ENCODE measurements around the gene MAST4. TPM values are rescaled to one million over a fixed set of nuclear protein-coding genes. Genes with fewer than 3 reads are reported as not detected.
"Not testable (repeated sequence)": the region's sequence is repeated elsewhere in the genome, so short reads cannot be mapped to it uniquely, and the experiment has no call there.

MAST4 gene
- total RNA-seq, 1 donor from 2014 or later: 36.3 TPM

- no peak for DNase-seq (ENCODE audit: low read depth, low spot score)
Observed at GRCh38 chr5:67153292-67153691, 557.1 kb downstream of the MAST4 start.

DNA sequence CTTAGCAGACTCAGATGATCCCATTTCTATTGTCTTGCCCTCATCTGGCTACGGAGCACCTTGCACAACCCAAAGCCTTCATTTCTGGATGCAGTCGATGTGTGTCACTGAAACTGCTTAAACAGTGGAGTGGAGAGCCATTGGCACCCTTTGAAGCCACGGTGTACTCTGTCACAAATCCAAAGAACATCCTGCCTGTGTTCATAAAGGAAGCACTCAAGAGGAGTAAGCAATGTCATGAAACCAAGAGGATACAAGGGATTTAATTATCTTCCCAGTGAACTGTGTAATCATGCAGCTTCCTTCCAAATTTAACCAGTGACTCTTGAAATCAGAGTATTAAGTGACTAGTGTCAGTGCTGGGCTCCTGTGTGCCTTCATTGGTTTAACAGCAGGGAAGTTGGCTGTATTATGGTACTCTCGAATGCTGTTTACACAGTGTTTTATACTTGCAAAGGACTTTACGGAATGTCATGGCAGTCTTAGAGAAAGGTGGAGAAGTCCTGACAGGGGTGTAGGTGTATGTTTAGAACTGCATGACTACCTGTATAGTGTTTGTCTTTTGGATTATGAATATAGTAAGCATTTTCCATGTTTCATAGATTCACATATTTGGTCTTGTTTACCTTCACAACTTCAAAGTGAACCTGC, 558.5 kb downstream of the MAST4 start:
- DNase-seq (ENCODE audit: low read depth, low spot score): no peak

- DNase-seq (ENCODE audit: low read depth, low spot score): no peak
Observed at GRCh38 chr5:67156976-67157583, 560.9 kb downstream of the MAST4 start.

GRCh38 chr5:67160272-67160671, 564.1 kb downstream of the MAST4 start:
- DNase-seq (ENCODE audit: low read depth, low spot score): no peak

DNA sequence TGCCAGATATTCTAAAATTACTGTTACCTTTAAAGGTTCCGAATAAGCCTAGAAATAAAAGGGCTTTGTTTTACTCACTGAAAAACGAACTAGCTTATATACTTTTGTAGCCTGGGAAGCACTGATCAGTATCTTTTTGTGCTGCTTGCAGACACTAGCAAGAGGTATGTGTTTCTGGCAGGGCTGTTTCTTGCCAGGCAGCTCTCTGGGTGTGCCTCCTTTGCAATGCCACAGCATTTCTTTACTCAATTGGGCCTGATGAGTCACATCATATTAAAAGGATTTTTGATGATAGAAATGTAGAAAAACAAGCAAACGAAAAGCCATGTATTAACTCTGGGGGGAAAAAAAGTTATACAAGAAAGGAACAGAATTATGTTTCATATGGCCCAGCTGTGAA, 564.8 kb downstream of the MAST4 start:
- no peak for DNase-seq (ENCODE audit: low read depth, low spot score)

DNA sequence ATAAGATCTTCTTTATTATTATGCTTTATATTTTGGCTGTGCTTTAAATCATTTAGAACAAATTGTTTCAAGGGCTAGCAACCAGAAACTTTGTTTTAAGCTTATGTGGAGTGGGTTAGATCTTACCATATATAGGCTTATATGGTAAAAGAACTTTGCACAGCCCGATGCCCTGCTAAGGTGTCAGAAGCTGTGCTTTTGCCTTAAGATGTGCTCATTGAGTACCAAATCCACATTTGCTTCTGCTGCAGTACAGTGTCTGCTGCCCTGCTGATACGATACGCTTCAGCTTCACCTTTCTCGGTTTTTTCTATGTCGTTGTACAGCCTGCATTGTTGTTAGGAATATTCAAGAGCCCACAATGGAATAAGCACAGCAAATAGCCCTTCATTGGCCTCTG, 565.6 kb downstream of the MAST4 start:
- DNase-seq (ENCODE audit: low read depth, low spot score): no peak

- DNase-seq (ENCODE audit: low read depth, low spot score): no peak
Observed at GRCh38 chr5:67163231-67163756, 567.1 kb downstream of the MAST4 start.

DNA sequence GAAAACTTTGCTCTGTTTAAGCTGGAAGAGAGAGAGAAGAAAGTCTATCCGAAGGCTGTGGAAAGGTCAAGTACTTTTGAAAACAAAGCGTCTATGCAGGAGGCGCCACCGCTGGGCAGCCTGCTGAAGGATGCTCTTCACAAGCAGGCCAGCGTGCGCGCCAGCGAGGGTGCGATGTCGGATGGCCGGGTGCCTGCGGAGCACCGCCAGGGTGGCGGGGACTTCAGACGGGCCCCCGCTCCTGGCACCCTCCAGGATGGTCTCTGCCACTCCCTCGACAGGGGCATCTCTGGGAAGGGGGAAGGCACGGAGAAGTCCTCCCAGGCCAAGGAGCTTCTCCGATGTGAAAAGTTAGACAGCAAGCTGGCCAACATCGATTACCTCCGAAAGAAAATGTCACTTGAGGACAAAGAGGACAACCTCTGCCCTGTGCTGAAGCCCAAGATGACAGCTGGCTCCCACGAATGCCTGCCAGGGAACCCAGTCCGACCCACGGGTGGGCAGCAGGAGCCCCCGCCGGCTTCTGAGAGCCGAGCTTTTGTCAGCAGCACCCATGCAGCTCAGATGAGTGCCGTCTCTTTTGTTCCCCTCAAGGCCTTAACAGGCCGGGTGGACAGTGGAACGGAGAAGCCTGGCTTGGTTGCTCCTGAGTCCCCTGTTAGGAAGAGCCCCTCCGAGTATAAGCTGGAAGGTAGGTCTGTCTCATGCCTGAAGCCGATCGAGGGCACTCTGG, 567.8 kb downstream of the MAST4 start:
- no peak for DNase-seq (ENCODE audit: low read depth, low spot score)

- DNase-seq (ENCODE audit: low read depth, low spot score): no peak
Observed at GRCh38 chr5:67164856-67165525, 568.8 kb downstream of the MAST4 start.

DNA sequence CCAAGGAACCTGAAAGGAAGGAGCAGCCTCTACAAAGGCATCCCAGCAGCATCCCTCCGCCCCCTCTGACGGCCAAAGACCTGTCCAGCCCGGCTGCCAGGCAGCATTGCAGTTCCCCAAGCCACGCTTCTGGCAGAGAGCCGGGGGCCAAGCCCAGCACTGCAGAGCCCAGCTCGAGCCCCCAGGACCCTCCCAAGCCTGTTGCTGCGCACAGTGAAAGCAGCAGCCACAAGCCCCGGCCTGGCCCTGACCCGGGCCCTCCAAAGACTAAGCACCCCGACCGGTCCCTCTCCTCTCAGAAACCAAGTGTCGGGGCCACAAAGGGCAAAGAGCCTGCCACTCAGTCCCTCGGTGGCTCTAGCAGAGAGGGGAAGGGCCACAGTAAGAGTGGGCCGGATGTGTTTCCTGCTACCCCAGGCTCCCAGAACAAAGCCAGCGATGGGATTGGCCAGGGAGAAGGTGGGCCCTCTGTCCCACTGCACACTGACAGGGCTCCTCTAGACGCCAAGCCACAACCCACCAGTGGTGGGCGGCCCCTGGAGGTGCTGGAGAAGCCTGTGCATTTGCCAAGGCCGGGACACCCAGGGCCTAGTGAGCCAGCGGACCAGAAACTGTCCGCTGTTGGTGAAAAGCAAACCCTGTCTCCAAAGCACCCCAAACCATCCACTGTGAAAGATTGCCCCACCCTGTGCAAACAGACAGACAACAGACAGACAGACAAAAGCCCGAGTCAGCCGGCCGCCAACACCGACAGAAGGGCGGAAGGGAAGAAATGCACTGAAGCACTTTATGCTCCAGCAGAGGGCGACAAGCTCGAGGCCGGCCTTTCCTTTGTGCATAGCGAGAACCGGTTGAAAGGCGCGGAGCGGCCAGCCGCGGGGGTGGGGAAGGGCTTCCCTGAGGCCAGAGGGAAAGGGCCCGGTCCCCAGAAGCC, 569.6 kb downstream of the MAST4 start:
- DNase-seq (ENCODE audit: low read depth, low spot score): peak; percentile 35

- no peak for DNase-seq (ENCODE audit: low read depth, low spot score)
Observed at GRCh38 chr5:67166460-67167285, 570.5 kb downstream of the MAST4 start.

DNA sequence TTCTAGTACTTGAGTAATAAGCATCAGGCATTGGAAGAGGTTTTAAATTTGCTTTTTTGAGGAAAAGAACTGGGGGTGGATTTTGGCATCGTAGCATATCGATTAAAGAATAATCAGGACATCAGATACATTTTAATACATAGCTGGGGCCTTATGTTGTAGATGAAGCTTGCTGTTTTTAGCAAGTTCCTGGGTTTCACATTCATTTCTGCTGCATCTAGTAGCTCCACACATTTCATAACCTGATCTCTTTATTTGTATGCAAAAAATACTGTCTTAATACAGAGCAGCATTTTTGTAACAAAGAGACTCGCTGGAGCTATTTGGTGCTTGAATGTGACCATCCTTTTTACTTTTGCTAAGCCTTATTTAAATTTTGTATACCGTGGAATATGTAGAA, 571.9 kb downstream of the MAST4 start:
- DNase-seq (ENCODE audit: low read depth, low spot score): no peak

DNA sequence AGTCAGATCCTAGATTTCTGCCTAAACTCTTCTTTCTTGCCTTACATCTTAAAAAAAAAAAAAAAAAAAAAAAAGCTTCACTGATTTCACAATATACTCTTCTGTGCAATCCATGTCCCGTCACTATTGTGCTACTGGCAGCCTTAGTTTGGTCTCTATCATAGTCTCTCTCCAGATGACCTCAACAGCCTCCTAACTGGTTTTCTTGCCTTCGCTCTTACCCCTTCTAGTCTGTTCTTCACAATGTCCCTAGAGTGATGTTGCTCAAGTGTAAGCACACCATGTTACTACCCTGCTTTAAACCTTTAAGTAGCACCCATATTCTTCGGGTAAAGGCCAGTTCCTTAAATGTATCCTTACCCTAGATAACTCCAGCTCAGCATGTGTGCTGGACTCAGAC, 574.6 kb downstream of the MAST4 start:
- DNase-seq (ENCODE audit: low read depth, low spot score): no peak

DNA sequence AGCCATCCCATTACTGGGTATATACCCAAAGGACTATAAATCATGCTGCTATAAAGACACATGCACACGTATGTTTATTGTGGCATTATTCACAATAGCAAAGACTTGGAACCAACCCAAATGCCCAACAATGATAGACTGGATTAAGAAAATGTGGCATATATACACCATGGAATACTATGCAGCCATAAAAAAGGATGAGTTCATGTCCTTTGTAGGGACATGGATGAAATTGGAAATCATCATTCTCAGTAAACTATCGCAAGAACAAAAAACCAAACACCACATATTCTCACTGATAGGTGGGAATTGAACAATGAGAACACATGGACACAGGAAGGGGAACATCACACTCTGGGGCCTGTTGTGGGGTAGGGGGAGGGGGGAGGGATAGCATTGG, 577.2 kb downstream of the MAST4 start:
- DNase-seq (ENCODE audit: low read depth, low spot score): not testable (repeated sequence)

DNA sequence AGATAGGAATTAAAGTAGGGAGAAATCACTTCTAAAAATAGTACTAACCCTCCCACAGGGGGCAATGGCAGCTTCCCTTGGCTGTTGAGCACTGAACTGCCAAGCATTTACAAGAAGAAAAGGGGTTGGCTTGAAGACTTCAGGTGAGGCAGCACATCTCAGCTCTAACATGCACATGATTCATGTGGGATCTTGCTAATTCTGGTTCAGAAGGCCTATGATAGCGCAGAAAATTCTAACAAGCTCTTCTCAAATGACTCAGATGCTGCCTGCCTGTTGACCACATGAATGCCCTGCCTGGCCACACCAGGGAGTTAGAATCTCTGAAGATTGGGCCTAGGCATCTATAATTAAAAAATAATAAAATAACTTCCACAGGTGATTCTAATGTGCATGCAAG, 577.8 kb downstream of the MAST4 start:
- DNase-seq (ENCODE audit: low read depth, low spot score): no peak

- DNase-seq (ENCODE audit: low read depth, low spot score): no peak
Observed at GRCh38 chr5:67176936-67177335, 580.7 kb downstream of the MAST4 start.

DNA sequence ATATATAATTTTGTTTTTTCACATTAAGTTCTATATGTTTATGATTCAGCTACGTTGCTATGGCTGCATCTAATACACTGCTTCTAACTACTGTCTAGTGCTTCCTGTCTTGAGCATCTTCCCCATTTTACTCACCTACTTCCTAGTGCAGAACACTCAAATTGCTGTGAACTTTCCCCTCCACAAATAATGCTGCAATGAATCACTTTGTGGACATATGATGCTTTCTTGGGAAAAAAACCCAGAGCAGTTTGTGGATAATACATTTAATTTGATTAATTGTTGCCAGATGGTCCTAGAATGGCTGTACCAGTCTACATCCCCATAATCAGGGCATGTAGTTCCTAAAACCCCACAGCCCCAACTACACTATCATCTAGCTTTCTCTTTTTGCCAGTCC, 581.9 kb downstream of the MAST4 start:
- DNase-seq (ENCODE audit: low read depth, low spot score): no peak

DNA sequence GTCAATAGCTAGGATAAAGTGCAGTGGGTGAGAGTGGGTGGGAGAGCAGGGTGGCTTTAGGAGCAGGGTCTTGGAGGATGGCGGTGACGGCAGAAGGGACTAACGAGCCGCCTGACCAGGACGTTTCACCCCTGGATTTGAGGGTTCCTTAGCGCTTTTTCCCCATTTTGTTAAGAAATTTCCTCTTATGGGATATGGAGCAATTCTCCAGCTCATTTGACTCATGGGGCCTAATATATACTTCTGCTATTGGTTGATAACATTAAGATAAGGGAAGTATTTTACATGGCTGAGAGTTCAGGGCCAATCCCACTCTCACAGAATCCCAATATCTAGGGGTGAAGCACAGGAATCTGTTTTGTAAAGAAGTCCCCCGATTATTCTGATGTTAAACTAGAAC, 582.8 kb downstream of the MAST4 start:
- DNase-seq (ENCODE audit: low read depth, low spot score): no peak

DNA sequence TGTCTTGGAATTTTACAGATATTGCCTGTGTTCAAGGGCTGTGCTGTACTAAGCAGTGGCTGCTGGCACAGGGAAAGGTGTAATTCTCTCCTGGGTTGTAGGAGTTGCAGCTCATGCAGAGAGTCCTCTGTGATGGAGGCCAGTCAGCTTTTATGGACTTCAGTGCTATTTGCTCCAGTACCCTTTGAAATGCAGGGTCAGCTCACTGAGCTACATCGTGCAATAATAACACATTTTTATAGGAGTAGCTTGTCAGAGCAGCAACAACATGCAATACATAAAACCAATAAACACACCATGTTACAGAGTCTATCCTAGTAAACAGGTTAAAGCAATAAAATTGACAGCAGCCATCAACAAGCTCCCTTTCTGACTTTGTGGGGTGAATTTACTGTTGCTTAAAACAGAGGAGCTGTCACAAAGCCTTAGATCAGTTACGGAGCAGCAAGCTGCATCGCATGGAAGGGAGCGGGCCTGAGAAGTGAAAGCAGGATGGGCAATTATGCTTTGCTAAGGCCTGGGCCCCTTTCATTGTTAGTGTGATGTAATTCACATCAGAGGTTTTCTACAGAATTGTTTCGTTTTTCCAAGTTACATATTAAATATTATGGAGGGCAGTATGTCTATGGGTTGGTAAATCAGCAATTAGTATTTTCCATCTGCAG, 583.6 kb downstream of the MAST4 start:
- no peak for DNase-seq (ENCODE audit: low read depth, low spot score)

All from pulmonary artery endothelial cell (primary cell).